ENCODE measurements around the gene MYT1. TPM values are rescaled to one million over a fixed set of nuclear protein-coding genes. Genes with fewer than 3 reads are reported as not detected.

Gene MYT1
- total and polyA plus RNA-seq, 2 of the 13 experiments (the other 11 are each of a cell fraction or from before 2014, with no cell fraction given): 0.58 to 2.5 TPM

DNA sequence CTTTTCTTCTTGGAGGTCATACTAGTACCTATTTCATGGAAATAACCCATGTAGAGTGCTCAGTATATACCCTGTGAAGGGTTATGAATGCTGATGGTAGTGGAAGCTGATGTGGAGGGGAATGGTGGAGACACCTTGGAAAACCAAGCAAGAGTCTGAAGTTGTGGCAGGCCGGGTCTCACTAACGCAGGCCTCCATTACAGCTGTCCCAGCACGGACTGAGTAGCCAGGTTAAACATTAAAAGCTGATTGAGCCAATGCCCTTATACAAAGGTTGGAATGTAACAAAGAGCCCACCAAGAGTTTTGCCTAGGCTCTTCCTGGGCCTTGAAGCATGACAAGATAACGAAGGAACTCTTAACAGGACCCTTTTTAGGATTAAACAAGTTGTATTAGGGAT, 89.2 kb downstream of the MYT1 start (continued):
- TF ChIP-seq, protein P1, sequence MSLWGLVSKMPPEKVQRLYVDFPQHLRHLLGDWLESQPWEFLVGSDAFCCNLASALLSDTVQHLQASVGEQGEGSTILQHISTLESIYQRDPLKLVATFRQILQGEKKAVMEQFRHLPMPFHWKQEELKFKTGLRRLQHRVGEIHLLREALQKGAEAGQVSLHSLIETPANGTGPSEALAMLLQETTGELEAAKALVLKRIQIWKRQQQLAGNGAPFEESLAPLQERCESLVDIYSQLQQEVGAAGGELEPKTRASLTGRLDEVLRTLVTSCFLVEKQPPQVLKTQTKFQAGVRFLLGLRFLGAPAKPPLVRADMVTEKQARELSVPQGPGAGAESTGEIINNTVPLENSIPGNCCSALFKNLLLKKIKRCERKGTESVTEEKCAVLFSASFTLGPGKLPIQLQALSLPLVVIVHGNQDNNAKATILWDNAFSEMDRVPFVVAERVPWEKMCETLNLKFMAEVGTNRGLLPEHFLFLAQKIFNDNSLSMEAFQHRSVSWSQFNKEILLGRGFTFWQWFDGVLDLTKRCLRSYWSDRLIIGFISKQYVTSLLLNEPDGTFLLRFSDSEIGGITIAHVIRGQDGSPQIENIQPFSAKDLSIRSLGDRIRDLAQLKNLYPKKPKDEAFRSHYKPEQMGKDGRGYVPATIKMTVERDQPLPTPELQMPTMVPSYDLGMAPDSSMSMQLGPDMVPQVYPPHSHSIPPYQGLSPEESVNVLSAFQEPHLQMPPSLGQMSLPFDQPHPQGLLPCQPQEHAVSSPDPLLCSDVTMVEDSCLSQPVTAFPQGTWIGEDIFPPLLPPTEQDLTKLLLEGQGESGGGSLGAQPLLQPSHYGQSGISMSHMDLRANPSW (CRISPR knock-in tag; IDR thresholded peaks at IDR 0.05; ENCODE audit: borderline replicate concordance): no peak
- TF ChIP-seq, protein P2, sequence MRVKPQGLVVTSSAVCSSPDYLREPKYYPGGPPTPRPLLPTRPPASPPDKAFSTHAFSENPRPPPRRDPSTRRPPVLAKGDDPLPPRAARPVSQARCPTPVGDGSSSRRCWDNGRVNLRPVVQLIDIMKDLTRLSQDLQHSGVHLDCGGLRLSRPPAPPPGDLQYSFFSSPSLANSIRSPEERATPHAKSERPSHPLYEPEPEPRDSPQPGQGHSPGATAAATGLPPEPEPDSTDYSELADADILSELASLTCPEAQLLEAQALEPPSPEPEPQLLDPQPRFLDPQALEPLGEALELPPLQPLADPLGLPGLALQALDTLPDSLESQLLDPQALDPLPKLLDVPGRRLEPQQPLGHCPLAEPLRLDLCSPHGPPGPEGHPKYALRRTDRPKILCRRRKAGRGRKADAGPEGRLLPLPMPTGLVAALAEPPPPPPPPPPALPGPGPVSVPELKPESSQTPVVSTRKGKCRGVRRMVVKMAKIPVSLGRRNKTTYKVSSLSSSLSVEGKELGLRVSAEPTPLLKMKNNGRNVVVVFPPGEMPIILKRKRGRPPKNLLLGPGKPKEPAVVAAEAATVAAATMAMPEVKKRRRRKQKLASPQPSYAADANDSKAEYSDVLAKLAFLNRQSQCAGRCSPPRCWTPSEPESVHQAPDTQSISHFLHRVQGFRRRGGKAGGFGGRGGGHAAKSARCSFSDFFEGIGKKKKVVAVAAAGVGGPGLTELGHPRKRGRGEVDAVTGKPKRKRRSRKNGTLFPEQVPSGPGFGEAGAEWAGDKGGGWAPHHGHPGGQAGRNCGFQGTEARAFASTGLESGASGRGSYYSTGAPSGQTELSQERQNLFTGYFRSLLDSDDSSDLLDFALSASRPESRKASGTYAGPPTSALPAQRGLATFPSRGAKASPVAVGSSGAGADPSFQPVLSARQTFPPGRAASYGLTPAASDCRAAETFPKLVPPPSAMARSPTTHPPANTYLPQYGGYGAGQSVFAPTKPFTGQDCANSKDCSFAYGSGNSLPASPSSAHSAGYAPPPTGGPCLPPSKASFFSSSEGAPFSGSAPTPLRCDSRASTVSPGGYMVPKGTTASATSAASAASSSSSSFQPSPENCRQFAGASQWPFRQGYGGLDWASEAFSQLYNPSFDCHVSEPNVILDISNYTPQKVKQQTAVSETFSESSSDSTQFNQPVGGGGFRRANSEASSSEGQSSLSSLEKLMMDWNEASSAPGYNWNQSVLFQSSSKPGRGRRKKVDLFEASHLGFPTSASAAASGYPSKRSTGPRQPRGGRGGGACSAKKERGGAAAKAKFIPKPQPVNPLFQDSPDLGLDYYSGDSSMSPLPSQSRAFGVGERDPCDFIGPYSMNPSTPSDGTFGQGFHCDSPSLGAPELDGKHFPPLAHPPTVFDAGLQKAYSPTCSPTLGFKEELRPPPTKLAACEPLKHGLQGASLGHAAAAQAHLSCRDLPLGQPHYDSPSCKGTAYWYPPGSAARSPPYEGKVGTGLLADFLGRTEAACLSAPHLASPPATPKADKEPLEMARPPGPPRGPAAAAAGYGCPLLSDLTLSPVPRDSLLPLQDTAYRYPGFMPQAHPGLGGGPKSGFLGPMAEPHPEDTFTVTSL (CRISPR knock-in tag; IDR thresholded peaks at IDR 0.05; ENCODE audit: borderline replicate concordance): 0 out of 2 replicates have a peak, but pooled peaks have one; percentile 24
- TF ChIP-seq ZNF713 (CRISPR knock-in tag; IDR thresholded peaks at IDR 0.05) (no peak), MAFK (conservative IDR thresholded peaks at IDR 0.05 in 1 of 2, IDR thresholded peaks at IDR 0.05 in 1 of 2; ENCODE audit: low read length in 2 of 2) (no peak), ZNF326 (CRISPR knock-in tag; IDR thresholded peaks at IDR 0.05; ENCODE audit: borderline replicate concordance) (no peak), NR2F1 (CRISPR knock-in tag; IDR thresholded peaks at IDR 0.05) (no peak), EED (CRISPR knock-in tag; IDR thresholded peaks at IDR 0.05) (no peak), HOXA3 (CRISPR knock-in tag; IDR thresholded peaks at IDR 0.05) (peak; percentile 50; the same call in 1 of the 2 replicates), KDM5B (CRISPR knock-in tag; IDR thresholded peaks at IDR 0.05; ENCODE audit: borderline replicate concordance) (no peak), ZFP37 (CRISPR knock-in tag; IDR thresholded peaks at IDR 0.05; ENCODE audit: borderline replicate concordance) (no peak), ZNF446 (CRISPR knock-in tag; IDR thresholded peaks at IDR 0.05) (no peak), ZNF138 (CRISPR knock-in tag; IDR thresholded peaks at IDR 0.05; ENCODE audit: low read depth) (no peak)
- TF ChIP-seq, protein P3, sequence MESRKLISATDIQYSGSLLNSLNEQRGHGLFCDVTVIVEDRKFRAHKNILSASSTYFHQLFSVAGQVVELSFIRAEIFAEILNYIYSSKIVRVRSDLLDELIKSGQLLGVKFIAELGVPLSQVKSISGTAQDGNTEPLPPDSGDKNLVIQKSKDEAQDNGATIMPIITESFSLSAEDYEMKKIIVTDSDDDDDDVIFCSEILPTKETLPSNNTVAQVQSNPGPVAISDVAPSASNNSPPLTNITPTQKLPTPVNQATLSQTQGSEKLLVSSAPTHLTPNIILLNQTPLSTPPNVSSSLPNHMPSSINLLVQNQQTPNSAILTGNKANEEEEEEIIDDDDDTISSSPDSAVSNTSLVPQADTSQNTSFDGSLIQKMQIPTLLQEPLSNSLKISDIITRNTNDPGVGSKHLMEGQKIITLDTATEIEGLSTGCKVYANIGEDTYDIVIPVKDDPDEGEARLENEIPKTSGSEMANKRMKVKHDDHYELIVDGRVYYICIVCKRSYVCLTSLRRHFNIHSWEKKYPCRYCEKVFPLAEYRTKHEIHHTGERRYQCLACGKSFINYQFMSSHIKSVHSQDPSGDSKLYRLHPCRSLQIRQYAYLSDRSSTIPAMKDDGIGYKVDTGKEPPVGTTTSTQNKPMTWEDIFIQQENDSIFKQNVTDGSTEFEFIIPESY (CRISPR knock-in tag; IDR thresholded peaks at IDR 0.05): no peak
- TF ChIP-seq, protein P4, sequence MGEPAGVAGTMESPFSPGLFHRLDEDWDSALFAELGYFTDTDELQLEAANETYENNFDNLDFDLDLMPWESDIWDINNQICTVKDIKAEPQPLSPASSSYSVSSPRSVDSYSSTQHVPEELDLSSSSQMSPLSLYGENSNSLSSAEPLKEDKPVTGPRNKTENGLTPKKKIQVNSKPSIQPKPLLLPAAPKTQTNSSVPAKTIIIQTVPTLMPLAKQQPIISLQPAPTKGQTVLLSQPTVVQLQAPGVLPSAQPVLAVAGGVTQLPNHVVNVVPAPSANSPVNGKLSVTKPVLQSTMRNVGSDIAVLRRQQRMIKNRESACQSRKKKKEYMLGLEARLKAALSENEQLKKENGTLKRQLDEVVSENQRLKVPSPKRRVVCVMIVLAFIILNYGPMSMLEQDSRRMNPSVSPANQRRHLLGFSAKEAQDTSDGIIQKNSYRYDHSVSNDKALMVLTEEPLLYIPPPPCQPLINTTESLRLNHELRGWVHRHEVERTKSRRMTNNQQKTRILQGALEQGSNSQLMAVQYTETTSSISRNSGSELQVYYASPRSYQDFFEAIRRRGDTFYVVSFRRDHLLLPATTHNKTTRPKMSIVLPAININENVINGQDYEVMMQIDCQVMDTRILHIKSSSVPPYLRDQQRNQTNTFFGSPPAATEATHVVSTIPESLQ (CRISPR knock-in tag; conservative IDR thresholded peaks at IDR 0.05): no peak
- TF ChIP-seq, protein P5, sequence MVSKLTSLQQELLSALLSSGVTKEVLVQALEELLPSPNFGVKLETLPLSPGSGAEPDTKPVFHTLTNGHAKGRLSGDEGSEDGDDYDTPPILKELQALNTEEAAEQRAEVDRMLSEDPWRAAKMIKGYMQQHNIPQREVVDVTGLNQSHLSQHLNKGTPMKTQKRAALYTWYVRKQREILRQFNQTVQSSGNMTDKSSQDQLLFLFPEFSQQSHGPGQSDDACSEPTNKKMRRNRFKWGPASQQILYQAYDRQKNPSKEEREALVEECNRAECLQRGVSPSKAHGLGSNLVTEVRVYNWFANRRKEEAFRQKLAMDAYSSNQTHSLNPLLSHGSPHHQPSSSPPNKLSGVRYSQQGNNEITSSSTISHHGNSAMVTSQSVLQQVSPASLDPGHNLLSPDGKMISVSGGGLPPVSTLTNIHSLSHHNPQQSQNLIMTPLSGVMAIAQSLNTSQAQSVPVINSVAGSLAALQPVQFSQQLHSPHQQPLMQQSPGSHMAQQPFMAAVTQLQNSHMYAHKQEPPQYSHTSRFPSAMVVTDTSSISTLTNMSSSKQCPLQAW (CRISPR knock-in tag; IDR thresholded peaks at IDR 0.05): peak; percentile 48; the same call in 1 of the 2 replicates

All from HepG2 (cell line).